MM.1S (cell line): ENCODE results near the gene ADGRE2.

Experiments
- EZH2 ChIP-seq: fragments of 300-600 bp; sonication (generic); optimal IDR thresholded peaks from 2 replicates; pipeline ENCODE3; 2017; ENCODE audit warnings: low read depth, mild to moderate bottlenecking, antibody characterized with exemption, low read length, mixed read lengths
- TF ChIP-seq, protein P1 (sequence below): fragments of 300-600 bp; sonication (generic); IDR thresholded peaks from 2 replicates; pipeline ENCODE4 v1.5.1; 2016; ENCODE audit warnings: antibody characterized with exemption, low read length, mixed read lengths

DNA sequence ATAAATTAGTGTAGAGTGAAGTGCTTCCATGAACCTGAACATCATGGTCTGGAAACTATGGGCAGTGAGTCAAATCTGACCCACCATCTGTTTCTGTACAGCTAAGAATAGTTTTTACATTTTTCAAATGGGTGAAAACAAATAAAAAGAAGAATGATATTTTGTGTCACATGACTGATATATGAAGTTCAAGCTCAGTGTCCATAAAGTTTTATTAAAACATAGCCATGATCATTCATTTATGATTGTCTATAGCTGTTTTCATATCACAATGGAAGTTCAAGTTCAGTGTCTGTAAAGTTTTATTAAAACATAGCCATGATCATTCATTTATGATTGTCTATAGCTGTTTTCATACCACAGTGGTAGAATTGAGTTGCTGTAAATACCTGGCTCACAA is 45.9 kb downstream of the ADGRE2 start:
- TF ChIP-seq EZH2: no peak
- TF ChIP-seq, protein P1, sequence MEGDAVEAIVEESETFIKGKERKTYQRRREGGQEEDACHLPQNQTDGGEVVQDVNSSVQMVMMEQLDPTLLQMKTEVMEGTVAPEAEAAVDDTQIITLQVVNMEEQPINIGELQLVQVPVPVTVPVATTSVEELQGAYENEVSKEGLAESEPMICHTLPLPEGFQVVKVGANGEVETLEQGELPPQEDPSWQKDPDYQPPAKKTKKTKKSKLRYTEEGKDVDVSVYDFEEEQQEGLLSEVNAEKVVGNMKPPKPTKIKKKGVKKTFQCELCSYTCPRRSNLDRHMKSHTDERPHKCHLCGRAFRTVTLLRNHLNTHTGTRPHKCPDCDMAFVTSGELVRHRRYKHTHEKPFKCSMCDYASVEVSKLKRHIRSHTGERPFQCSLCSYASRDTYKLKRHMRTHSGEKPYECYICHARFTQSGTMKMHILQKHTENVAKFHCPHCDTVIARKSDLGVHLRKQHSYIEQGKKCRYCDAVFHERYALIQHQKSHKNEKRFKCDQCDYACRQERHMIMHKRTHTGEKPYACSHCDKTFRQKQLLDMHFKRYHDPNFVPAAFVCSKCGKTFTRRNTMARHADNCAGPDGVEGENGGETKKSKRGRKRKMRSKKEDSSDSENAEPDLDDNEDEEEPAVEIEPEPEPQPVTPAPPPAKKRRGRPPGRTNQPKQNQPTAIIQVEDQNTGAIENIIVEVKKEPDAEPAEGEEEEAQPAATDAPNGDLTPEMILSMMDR: no peak
